HepG2 (cell line): ENCODE results near the gene COL26A1. TPM values are rescaled to one million over a fixed set of nuclear protein-coding genes. Genes with fewer than 3 reads are reported as not detected.

ENCODE experiments used
- ATAC-seq: fragments of 200-7000 bp; cut with Tn5 transposase; 3 replicates; pipeline ENCODE4 v1.9.1; 2020; ENCODE audit warnings: mild to moderate bottlenecking, moderate library complexity
- BruUV-seq: library from RNA; stranded (reverse); fragments of 400-500 nt; replicated peaks from 2 replicates; lab custom pipeline; 2021; lab: Mats Ljungman, UMichigan
- CTCF ChIA-PET: fragments of 300-600 bp; formaldehyde crosslinking; extraction: SDS; loops from one replicate; lab custom pipeline; 2021; ENCODE audit warnings: low total read pairs, inconsistent platforms, low intra/inter-chr PET ratio; lab: Yijun Ruan, JAX
- POLR2A ChIA-PET: fragments of 350-600 bp; sonication (Branson Sonifier 250); formaldehyde crosslinking; loops from one replicate; lab custom pipeline; 2020; ENCODE audit warnings: antibody characterized with exemption, inconsistent platforms; lab: Yijun Ruan, JAX
- DNase-seq: peaks from one replicate; pipeline ENCODE4 v3.0.0-alpha.2; 2015; ENCODE audit warnings: low spot score
- FAIRE-seq: peaks from 3 replicates; lab custom pipeline; 2011; peaks lifted over from hg19 to GRCh38; lab: Jason Lieb, UNC
- H2AFZ ChIP-seq: one replicate; pipeline ENCODE4 v1.6.1; 2011; ENCODE audit warnings: low read length, inconsistent platforms
- H3K27ac ChIP-seq: fragments of 300-600 bp; 3 replicates; pipeline ENCODE4 v1.8.0; 2011; ENCODE audit warnings: mixed run types, mild to moderate bottlenecking, mixed read lengths, low read length, inconsistent platforms; ENCODE audit not compliant: insufficient read depth; ENCODE audit errors: extremely low read length
- H3K27me3 ChIP-seq, 2 experiments: fragments of 200-600 bp in 1 of 2; 2 replicates in 1 of 2; 3 replicates in 1 of 2; pipeline versions ENCODE4 v1.6.0 to v1.8.0; 2011; ENCODE audit warnings: low read length in 2 of 2, mild to moderate bottlenecking in 2 of 2, moderate library complexity in 2 of 2, inconsistent platforms in 1 of 2; ENCODE audit not compliant: insufficient read depth in 2 of 2, control insufficient read depth in 1 of 2
- H3K36me3 ChIP-seq, 2 experiments: fragments of 200-600 bp in 1 of 2; replicated peaks in 1 of 2; 2 replicates in 1 of 2; 3 replicates in 1 of 2; pipeline versions ENCODE4 v1.5.1 to v1.8.0; 2011; ENCODE audit warnings: low read length in 2 of 2, inconsistent platforms in 1 of 2; ENCODE audit not compliant: insufficient read depth in 2 of 2, control insufficient read depth in 1 of 2
- H3K4me1 ChIP-seq: 2 replicates; pipeline ENCODE4 v1.5.1; 2012; ENCODE audit warnings: low read length, inconsistent platforms; ENCODE audit not compliant: insufficient read depth
- H3K4me2 ChIP-seq: 2 replicates; pipeline ENCODE4 v1.6.0; 2011; ENCODE audit warnings: low read depth, low read length, inconsistent platforms
- H3K4me3 ChIP-seq, 3 experiments: fragments of 200-600 bp in 1 of 3; sonication (generic), shearing (Covaris generic) in 1 of 3; replicated peaks in 1 of 3; 2 replicates each; pipeline ENCODE4 v1.5.1; 2011 to 2016; ENCODE audit warnings: low read length in 3 of 3, inconsistent platforms in 2 of 3, low read depth in 2 of 3, mild to moderate bottlenecking in 2 of 3, control low read depth in 1 of 3, mixed read lengths in 1 of 3; ENCODE audit not compliant: insufficient read depth in 1 of 3
- H3K79me2 ChIP-seq: one replicate; pipeline ENCODE4 v1.6.1; 2011; ENCODE audit warnings: low read length, inconsistent platforms; ENCODE audit not compliant: insufficient read depth
- H3K9ac ChIP-seq: 2 replicates; pipeline ENCODE4 v1.6.0; 2011; ENCODE audit warnings: mild to moderate bottlenecking, low read depth, low read length, inconsistent platforms; ENCODE audit not compliant: insufficient read depth
- H3K9me3 ChIP-seq: 2 replicates; pipeline ENCODE4 v1.5.1; 2012; ENCODE audit warnings: mild to moderate bottlenecking, low read length
- H4K20me1 ChIP-seq: 2 replicates; pipeline ENCODE4 v1.6.0; 2011; ENCODE audit warnings: inconsistent platforms, mild to moderate bottlenecking, low read length, moderate library complexity; ENCODE audit not compliant: insufficient read depth
- CREB3 ChIP-seq: sonication (generic); formaldehyde crosslinking; IDR thresholded peaks from 2 replicates; pipeline ENCODE4 v1.5.0; 2020; ENCODE audit warnings: missing genetic modification reagents
- JUND ChIP-seq: sonication (generic); formaldehyde crosslinking; IDR thresholded peaks from 2 replicates; pipeline ENCODE4 v1.8.0; 2022; ENCODE audit warnings: mild to moderate bottlenecking, missing genetic modification reagents
- NCOA5 ChIP-seq: sonication (generic); formaldehyde crosslinking; IDR thresholded peaks from 2 replicates; pipeline ENCODE4 v1.4.0; 2020; ENCODE audit warnings: missing genetic modification reagents
- ZNF10 ChIP-seq: sonication (generic); formaldehyde crosslinking; IDR thresholded peaks from 2 replicates; pipeline ENCODE4 v1.4.0; 2020; ENCODE audit warnings: mild to moderate bottlenecking, low read depth, missing genetic modification reagents, borderline replicate concordance
- ZNF280D ChIP-seq: sonication (generic); formaldehyde crosslinking; IDR thresholded peaks from 2 replicates; pipeline ENCODE4 v1.5.1; 2020; ENCODE audit warnings: mild to moderate bottlenecking, missing genetic modification reagents
- ZNF460 ChIP-seq: sonication (generic); formaldehyde crosslinking; IDR thresholded peaks from 2 replicates; pipeline ENCODE4 v1.5.1; 2020; ENCODE audit warnings: missing genetic modification reagents, mild to moderate bottlenecking, borderline replicate concordance
- WGBS: methylation state at CpG from one replicate; pipeline ENCODE4 v1.1.6; 2017; ENCODE audit warnings: low lambda C conversion rate; 5-methylcytosine and 5-hydroxymethylcytosine counted together
- in situ Hi-C: cut with HindIII; loops from 2 replicates; pipeline ENCODE4 v1.10.0; 2017; ENCODE audit warnings: low pct_unique_long_range_greater_than_20kb; ENCODE audit not compliant: extremely low pct_ligation_motif_present
- intact Hi-C: fragments of 100-400 bp; cut with micrococcal nuclease; formaldehyde crosslinking; loops from one replicate; pipeline ENCODE4 v1.10.0; 2022; ENCODE audit not compliant: unreplicated experiment
- polyA plus RNA-seq, 8 experiments: library from polyadenylated mRNA; depleted of rRNA in 3 of 8; stranded (reverse) in 7 of 8; unstranded in 1 of 8; fragments of >200 nt; fragmentation: Illumina TruSeq in 4 of 8; extraction: Trizol in 4 of 8; gene quantifications; 2 replicates each; pipeline versions ENCODE4 v1.2.1 to v1.2.3, GENCODE V29; 2011 to 2016; ENCODE audit warnings: low read depth in 4 of 8, missing spikeins in 1 of 8, mixed read lengths in 1 of 8; ENCODE audit not compliant: insufficient read depth in 1 of 8
- total RNA-seq, 5 experiments: library from RNA; depleted of rRNA; stranded (reverse); fragments of >200 nt; fragmentation: Illumina TruSeq; extraction: Trizol; gene quantifications; 2 replicates each; pipeline ENCODE4 v1.2.3, GENCODE V29; 2016; ENCODE audit warnings: low read depth in 1 of 5
- TF ChIP-seq, protein P1 (sequence below): sonication (generic); formaldehyde crosslinking; IDR thresholded peaks from 2 replicates; pipeline ENCODE4 v1.5.0; 2020; ENCODE audit warnings: mild to moderate bottlenecking, missing genetic modification reagents, borderline replicate concordance
- TF ChIP-seq, protein P2 (sequence below): sonication (generic); formaldehyde crosslinking; IDR thresholded peaks from 2 replicates; pipeline ENCODE4 v1.4.0; 2020; ENCODE audit warnings: missing genetic modification reagents

COL26A1 gene
- total and polyA plus RNA-seq, 2 of the 13 experiments (the other 11 are each of a cell fraction or from before 2014, with no cell fraction given) = 7.8 to 9.2 TPM

DNA sequence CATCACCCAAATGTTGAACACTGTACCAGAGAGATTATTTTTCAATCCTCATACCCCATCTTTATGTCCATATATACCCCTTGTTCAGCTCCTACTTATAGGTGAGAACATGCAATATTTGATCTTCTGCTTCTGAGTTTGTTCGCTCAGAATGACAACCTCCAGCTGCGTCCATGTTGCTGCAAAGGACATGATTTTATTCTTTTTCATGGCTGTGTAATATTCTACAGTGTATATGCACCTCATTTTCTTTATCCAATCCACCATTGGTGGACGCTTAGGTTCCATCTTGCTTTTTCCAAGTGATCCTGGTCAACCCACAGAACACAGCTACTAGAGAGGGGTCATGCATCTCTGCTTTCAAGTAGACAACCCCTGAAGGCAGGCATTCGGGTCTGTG is 166.9 kb downstream of the COL26A1 start:
- H3K4me3 ChIP-seq = no peak overlapping the region
- ChIA-PET CTCF (no interaction called here), POLR2A (no interaction called here)
- H3K36me3 ChIP-seq = no peaks in the 10 kb centered on the region
- no peak for FAIRE-seq
- no peak overlapping the region for H3K27ac ChIP-seq
- no peaks in the 10 kb centered on the region for H4K20me1 ChIP-seq
- no peak overlapping the region for H3K9ac ChIP-seq
- BruUV-seq = no TSS peak
- TF ChIP-seq ZNF10 (CRISPR knock-in tag) (no peak), ZNF460 (CRISPR knock-in tag) (no peak), ZNF280D (CRISPR knock-in tag) (no peak), NCOA5 (CRISPR knock-in tag) (no peak)
- DNase-seq = no peak
- intact Hi-C loops (no loop called here), in situ Hi-C loops (no loop called here)
- H3K4me1 ChIP-seq = no peaks in the 10 kb centered on the region
- no peaks in the 10 kb centered on the region for H3K27me3 ChIP-seq
- no peaks in the 10 kb centered on the region for H3K79me2 ChIP-seq
- H3K4me2 ChIP-seq = no peak overlapping the region
- no peak for ATAC-seq
- no peak overlapping the region for H2AFZ ChIP-seq
- 45% methylated on average over 4 of the region's 4 CpGs for WGBS
- H3K9me3 ChIP-seq = no peaks in the 10 kb centered on the region

DNA sequence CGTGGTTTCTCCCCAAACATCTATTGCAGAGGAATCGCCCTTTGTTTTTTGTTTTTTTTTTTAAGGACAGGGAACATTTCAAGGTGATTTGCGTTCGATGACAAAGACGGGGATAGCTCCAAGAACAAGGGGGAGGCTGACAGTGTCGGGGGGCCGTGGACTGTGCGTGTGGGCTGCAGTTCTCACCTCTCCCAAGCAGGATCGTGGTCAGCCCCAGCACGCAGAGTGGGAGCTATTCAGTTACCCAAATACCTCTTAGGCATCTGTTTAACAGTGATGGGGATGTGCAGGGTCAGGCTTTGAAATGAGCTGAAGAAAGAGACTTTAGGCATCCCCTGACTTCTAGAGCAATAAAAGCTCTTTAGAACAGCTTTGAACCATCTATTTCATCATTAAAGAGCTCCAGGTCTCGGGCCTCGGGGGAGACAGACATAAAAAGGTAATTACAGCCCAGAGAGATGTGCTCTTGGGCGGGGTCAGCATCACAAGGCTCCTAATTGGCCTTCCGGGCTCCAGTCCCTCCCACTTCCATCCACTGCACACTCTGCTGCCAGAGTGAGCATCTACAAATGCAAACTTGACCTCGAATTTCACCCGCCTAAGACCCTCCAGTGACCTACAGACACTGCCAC is 169.2 kb downstream of the COL26A1 start:
- H3K4me1 ChIP-seq = peaks cover 22% of the 10 kb centered on the region
- no peaks in the 10 kb centered on the region for H4K20me1 ChIP-seq
- no peaks in the 10 kb centered on the region for H3K9me3 ChIP-seq
- H3K27ac ChIP-seq = no peak overlapping the region
- H3K4me3 ChIP-seq = no peak overlapping the region
- H3K79me2 ChIP-seq = no peaks in the 10 kb centered on the region
- FAIRE-seq (no peak), ATAC-seq (no peak), DNase-seq (no peak)
- no peaks in the 10 kb centered on the region for H3K36me3 ChIP-seq
- no peak overlapping the region for H3K9ac ChIP-seq
- H2AFZ ChIP-seq = no peak overlapping the region
- ChIA-PET CTCF (no interaction called here), POLR2A (no interaction called here)
- intact Hi-C loops = no loop called here
- H3K27me3 ChIP-seq = no peaks in the 10 kb centered on the region
- no TSS peak for BruUV-seq
- H3K4me2 ChIP-seq = no peak overlapping the region
- 62% methylated on average over 16 of the region's 16 CpGs for WGBS
- in situ Hi-C loops = no loop called here
- no peak for TF ChIP-seq JUND (CRISPR knock-in tag)
- TF ChIP-seq, protein P1, sequence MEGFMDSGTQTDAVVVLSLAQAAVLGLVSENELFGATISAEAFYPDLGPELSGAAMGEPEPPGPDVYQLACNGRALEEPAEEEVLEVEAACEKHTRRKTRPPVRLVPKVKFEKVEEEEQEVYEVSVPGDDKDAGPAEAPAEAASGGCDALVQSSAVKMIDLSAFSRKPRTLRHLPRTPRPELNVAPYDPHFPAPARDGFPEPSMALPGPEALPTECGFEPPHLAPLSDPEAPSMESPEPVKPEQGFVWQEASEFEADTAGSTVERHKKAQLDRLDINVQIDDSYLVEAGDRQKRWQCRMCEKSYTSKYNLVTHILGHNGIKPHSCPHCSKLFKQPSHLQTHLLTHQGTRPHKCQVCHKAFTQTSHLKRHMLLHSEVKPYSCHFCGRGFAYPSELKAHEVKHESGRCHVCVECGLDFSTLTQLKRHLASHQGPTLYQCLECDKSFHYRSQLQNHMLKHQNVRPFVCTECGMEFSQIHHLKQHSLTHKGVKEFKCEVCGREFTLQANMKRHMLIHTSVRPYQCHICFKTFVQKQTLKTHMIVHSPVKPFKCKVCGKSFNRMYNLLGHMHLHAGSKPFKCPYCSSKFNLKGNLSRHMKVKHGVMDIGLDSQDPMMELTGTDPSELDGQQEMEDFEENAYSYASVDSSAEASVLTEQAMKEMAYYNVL (CRISPR knock-in tag) = no peak
- TF ChIP-seq, protein P2, sequence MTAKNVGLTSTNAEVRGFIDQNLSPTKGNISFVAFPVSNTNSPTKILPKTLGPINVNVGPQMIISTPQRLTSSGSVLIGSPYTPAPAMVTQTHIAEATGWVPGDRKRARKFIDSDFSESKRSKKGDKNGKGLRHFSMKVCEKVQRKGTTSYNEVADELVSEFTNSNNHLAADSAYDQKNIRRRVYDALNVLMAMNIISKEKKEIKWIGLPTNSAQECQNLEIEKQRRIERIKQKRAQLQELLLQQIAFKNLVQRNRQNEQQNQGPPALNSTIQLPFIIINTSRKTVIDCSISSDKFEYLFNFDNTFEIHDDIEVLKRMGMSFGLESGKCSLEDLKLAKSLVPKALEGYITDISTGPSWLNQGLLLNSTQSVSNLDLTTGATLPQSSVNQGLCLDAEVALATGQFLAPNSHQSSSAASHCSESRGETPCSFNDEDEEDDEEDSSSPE (CRISPR knock-in tag) = no peak
- TF ChIP-seq CREB3 = no peak
